HEK293 (cell line): ENCODE results near the gene FSTL4.
A peak's percentile ranks its signal among the peaks of the same experiment; 100 is the strongest.

ENCODE experiments used
- CTCF ChIA-PET: fragments of 350-600 bp; formaldehyde crosslinking; extraction: SDS; loops from one replicate; lab custom pipeline; 2021; ENCODE audit warnings: antibody characterized with exemption; lab: Yijun Ruan, JAX
- POLR2A ChIA-PET: fragments of 300-600 bp; formaldehyde crosslinking; extraction: SDS; loops from one replicate; lab custom pipeline; 2020; ENCODE audit warnings: antibody characterized with exemption, inconsistent platforms; lab: Yijun Ruan, JAX
- H3K27ac ChIP-seq: fragments of 200-500 bp; sonication (Bioruptor generic); 2 replicates; pipeline ENCODE4 v1.5.1; 2014; ENCODE audit warnings: low read depth, low read length, control low read depth, inconsistent platforms; ENCODE audit errors: extremely low read depth
- H3K36me3 ChIP-seq, 2 experiments: fragments of 200-500 bp in 1 of 2; sonication (Bioruptor generic) in 1 of 2; 1 replicate in 1 of 2; 2 replicates in 1 of 2; pipeline ENCODE4 v1.5.1; 2014 to 2017; ENCODE audit warnings: inconsistent platforms in 2 of 2, low read length in 2 of 2; ENCODE audit not compliant: control insufficient read depth in 2 of 2, insufficient read depth in 1 of 2
- H3K4me1 ChIP-seq: fragments of 200-500 bp; sonication (Bioruptor generic); 2 replicates; pipeline ENCODE4 v1.5.1; 2014; ENCODE audit warnings: mild to moderate bottlenecking, low read length, inconsistent platforms; ENCODE audit not compliant: control insufficient read depth, insufficient read depth
- H3K4me3 ChIP-seq: 2 replicates; pipeline ENCODE4 v1.5.1; 2011; ENCODE audit warnings: low read depth, mild to moderate bottlenecking, control low read depth, low read length, moderate library complexity
- H3K9me3 ChIP-seq: fragments of 200-500 bp; sonication (Bioruptor generic); 2 replicates; pipeline ENCODE4 v1.5.1; 2014; ENCODE audit warnings: low read depth, low read length, inconsistent platforms; ENCODE audit not compliant: control insufficient read depth, insufficient read depth
- EGR2 ChIP-seq: fragments of 450-650 bp; formaldehyde crosslinking; IDR thresholded peaks from 2 replicates; pipeline ENCODE4 v1.5.1; 2016; ENCODE audit warnings: low read depth, missing biosample characterization, missing genetic modification characterization
- KLF1 ChIP-seq: fragments of 450-650 bp; formaldehyde crosslinking; IDR thresholded peaks from 2 replicates; pipeline ENCODE4 v1.5.1; 2016; ENCODE audit warnings: missing biosample characterization, missing genetic modification characterization
- RBAK ChIP-seq: fragments of 450-650 bp; formaldehyde crosslinking; IDR thresholded peaks from 2 replicates; pipeline ENCODE4 v1.5.1; 2016; ENCODE audit warnings: missing biosample characterization, missing genetic modification characterization
- SP7 ChIP-seq: fragments of 450-650 bp; formaldehyde crosslinking; IDR thresholded peaks from 2 replicates; pipeline ENCODE4 v1.5.1; 2016; ENCODE audit warnings: missing biosample characterization, missing genetic modification characterization
- ZNF169 ChIP-seq: fragments of 450-650 bp; formaldehyde crosslinking; IDR thresholded peaks from 2 replicates; pipeline ENCODE4 v1.5.1; 2016; ENCODE audit warnings: missing biosample characterization, missing genetic modification characterization
- ZNF174 ChIP-seq: fragments of 450-650 bp; formaldehyde crosslinking; IDR thresholded peaks from 2 replicates; pipeline ENCODE4 v1.5.0; 2017; ENCODE audit warnings: missing biosample characterization, mild to moderate bottlenecking, missing genetic modification characterization
- ZNF19 ChIP-seq: fragments of 450-650 bp; formaldehyde crosslinking; IDR thresholded peaks from 2 replicates; pipeline ENCODE4; 2016; ENCODE audit warnings: missing biosample characterization, missing genetic modification characterization, low read depth
- ZNF211 ChIP-seq: fragments of 450-650 bp; formaldehyde crosslinking; IDR thresholded peaks from 2 replicates; pipeline ENCODE4 v1.5.1; 2016; ENCODE audit warnings: low read depth, missing biosample characterization, missing genetic modification characterization
- ZNF266 ChIP-seq: fragments of 450-650 bp; formaldehyde crosslinking; IDR thresholded peaks from 2 replicates; pipeline ENCODE4 v1.5.1; 2016; ENCODE audit warnings: missing biosample characterization, missing genetic modification characterization, low read depth
- ZNF394 ChIP-seq: fragments of 450-650 bp; formaldehyde crosslinking; IDR thresholded peaks from 2 replicates; pipeline ENCODE4 v1.5.1; 2016; ENCODE audit warnings: missing biosample characterization, missing genetic modification characterization, mild to moderate bottlenecking, moderate library complexity, borderline replicate concordance
- ZNF544 ChIP-seq: fragments of 450-650 bp; formaldehyde crosslinking; IDR thresholded peaks from 2 replicates; pipeline ENCODE4 v1.5.0; 2017; ENCODE audit warnings: missing biosample characterization, missing genetic modification characterization
- ZNF549 ChIP-seq: fragments of 450-650 bp; IDR thresholded peaks from 2 replicates; pipeline ENCODE4 v1.5.1; 2018; ENCODE audit warnings: missing biosample characterization, missing genetic modification characterization, mild to moderate bottlenecking, inconsistent platforms, moderate library complexity
- ZNF558 ChIP-seq: fragments of 450-650 bp; formaldehyde crosslinking; IDR thresholded peaks from 2 replicates; pipeline ENCODE4 v1.5.1; 2016; ENCODE audit warnings: missing biosample characterization, missing genetic modification characterization
- ZNF654 ChIP-seq: fragments of 450-650 bp; formaldehyde crosslinking; IDR thresholded peaks from 2 replicates; pipeline ENCODE4 v1.5.1; 2016; ENCODE audit warnings: low read depth, missing biosample characterization, missing genetic modification characterization
- ZNF670 ChIP-seq: fragments of 450-650 bp; formaldehyde crosslinking; IDR thresholded peaks from 2 replicates; pipeline ENCODE4 v1.5.1; 2016; ENCODE audit warnings: missing biosample characterization, missing genetic modification characterization, low read depth
- ZNF707 ChIP-seq: fragments of 450-650 bp; formaldehyde crosslinking; IDR thresholded peaks from 2 replicates; pipeline ENCODE4 v1.5.1; 2016; ENCODE audit warnings: missing biosample characterization, missing genetic modification characterization
- TF ChIP-seq, protein P1 (sequence below): fragments of 450-650 bp; formaldehyde crosslinking; IDR thresholded peaks from 2 replicates; pipeline ENCODE4 v1.5.1; 2016; ENCODE audit warnings: missing biosample characterization, missing genetic modification characterization, borderline replicate concordance
- TF ChIP-seq, protein P2 (sequence below): fragments of 450-650 bp; formaldehyde crosslinking; IDR thresholded peaks from 2 replicates; pipeline ENCODE4 v1.5.1; 2016; ENCODE audit warnings: missing biosample characterization, missing genetic modification characterization
- TF ChIP-seq, protein P3 (sequence below): fragments of 450-650 bp; formaldehyde crosslinking; IDR thresholded peaks from 2 replicates; pipeline ENCODE4 v1.5.1; 2017; ENCODE audit warnings: missing biosample characterization, missing genetic modification characterization
- TF ChIP-seq, protein P4 (sequence below): fragments of 450-650 bp; formaldehyde crosslinking; IDR thresholded peaks from 2 replicates; pipeline ENCODE4 v1.5.1; 2017; ENCODE audit warnings: missing biosample characterization, mild to moderate bottlenecking, missing genetic modification characterization, moderate library complexity
- TF ChIP-seq, protein P5 (sequence below): fragments of 450-650 bp; IDR thresholded peaks from 2 replicates; pipeline ENCODE4 v1.5.1; 2018; ENCODE audit warnings: missing biosample characterization, missing genetic modification characterization
- TF ChIP-seq, protein P6 (sequence below): fragments of 450-650 bp; formaldehyde crosslinking; IDR thresholded peaks from 2 replicates; pipeline ENCODE4 v1.5.1; 2016; ENCODE audit warnings: missing biosample characterization, missing genetic modification characterization, borderline replicate concordance

Gene FSTL4

DNA sequence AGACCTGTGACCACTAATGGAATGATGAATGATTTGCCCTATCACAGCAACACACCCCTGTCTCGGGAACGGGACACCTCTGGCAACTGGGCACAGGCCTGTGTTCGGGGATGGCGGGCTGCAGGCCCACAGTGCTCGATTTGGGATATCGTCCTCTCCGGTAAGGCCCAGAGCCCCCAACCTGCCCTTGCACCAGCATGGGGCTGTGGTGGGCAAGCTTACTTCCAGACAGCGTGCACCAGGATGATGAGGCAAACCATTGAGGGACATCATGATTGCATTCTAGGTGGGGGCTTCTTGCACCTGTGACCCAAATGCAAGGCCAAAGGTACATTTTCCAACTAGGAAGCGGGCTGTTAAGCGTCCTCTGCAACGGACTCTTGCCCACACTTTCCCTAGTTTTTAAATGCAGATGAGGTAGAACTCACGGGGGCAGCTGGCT lies 275.4 kb downstream of the FSTL4 start (continued):
- TF ChIP-seq, protein P1, sequence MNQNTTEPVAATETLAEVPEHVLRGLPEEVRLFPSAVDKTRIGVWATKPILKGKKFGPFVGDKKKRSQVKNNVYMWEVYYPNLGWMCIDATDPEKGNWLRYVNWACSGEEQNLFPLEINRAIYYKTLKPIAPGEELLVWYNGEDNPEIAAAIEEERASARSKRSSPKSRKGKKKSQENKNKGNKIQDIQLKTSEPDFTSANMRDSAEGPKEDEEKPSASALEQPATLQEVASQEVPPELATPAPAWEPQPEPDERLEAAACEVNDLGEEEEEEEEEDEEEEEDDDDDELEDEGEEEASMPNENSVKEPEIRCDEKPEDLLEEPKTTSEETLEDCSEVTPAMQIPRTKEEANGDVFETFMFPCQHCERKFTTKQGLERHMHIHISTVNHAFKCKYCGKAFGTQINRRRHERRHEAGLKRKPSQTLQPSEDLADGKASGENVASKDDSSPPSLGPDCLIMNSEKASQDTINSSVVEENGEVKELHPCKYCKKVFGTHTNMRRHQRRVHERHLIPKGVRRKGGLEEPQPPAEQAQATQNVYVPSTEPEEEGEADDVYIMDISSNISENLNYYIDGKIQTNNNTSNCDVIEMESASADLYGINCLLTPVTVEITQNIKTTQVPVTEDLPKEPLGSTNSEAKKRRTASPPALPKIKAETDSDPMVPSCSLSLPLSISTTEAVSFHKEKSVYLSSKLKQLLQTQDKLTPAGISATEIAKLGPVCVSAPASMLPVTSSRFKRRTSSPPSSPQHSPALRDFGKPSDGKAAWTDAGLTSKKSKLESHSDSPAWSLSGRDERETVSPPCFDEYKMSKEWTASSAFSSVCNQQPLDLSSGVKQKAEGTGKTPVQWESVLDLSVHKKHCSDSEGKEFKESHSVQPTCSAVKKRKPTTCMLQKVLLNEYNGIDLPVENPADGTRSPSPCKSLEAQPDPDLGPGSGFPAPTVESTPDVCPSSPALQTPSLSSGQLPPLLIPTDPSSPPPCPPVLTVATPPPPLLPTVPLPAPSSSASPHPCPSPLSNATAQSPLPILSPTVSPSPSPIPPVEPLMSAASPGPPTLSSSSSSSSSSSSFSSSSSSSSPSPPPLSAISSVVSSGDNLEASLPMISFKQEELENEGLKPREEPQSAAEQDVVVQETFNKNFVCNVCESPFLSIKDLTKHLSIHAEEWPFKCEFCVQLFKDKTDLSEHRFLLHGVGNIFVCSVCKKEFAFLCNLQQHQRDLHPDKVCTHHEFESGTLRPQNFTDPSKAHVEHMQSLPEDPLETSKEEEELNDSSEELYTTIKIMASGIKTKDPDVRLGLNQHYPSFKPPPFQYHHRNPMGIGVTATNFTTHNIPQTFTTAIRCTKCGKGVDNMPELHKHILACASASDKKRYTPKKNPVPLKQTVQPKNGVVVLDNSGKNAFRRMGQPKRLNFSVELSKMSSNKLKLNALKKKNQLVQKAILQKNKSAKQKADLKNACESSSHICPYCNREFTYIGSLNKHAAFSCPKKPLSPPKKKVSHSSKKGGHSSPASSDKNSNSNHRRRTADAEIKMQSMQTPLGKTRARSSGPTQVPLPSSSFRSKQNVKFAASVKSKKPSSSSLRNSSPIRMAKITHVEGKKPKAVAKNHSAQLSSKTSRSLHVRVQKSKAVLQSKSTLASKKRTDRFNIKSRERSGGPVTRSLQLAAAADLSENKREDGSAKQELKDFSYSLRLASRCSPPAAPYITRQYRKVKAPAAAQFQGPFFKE (tag by site-specific recombination), result no peak
- TF ChIP-seq, protein P2, sequence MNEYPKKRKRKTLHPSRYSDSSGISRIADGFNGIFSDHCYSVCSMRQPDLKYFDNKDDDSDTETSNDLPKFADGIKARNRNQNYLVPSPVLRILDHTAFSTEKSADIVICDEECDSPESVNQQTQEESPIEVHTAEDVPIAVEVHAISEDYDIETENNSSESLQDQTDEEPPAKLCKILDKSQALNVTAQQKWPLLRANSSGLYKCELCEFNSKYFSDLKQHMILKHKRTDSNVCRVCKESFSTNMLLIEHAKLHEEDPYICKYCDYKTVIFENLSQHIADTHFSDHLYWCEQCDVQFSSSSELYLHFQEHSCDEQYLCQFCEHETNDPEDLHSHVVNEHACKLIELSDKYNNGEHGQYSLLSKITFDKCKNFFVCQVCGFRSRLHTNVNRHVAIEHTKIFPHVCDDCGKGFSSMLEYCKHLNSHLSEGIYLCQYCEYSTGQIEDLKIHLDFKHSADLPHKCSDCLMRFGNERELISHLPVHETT, result no peak
- TF ChIP-seq ZNF174 (tag by site-specific recombination) (no peak), RBAK (tag by site-specific recombination) (no peak), ZNF266 (tag by site-specific recombination) (no peak)

DNA sequence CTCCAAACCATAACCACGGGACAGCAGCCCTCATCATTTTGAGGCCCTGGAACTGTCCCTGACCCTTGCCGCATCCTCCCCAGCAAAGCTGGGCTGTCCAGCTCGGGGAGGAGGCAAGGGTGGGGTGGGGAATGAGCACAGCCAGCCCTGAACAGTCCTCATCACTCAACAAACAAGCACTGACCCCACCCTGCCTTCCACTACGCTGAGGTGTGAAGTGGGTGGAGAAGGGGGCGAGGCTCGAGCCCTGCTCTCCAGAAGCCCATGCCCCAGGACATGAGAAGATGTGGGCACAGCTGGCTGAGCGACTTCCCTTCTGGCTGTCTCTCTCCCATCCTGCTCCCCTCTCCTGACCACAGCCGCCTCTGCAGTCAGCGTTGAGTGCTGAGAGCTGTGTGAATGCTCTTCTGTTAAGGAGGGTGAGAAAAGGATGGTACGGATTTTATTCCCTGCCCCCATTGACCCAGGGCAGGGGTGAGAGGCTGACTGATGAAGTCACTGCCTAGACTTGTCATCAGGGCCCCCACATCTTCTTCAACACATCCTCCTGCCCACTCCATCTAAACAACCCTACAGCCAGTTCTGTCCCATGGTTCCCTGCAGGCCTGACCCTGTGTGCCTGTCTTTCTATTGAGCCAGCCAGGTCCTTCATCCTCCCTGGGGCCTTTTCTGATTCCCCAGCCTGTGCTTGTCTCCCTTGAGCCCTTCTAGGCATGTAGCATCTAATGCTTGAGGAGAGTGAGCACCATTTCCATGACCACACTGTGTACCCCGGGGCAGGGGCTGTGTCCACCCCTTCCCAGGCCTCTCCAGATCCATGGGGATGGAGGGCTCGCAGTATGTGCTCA lies 276.0 kb downstream of the FSTL4 start:
- no peak overlapping the region for H3K27ac ChIP-seq
- no peaks in the 10 kb centered on the region for H3K9me3 ChIP-seq
- H3K36me3 ChIP-seq, result no peaks in the 10 kb centered on the region
- CTCF ChIA-PET, result interaction anchor here (0.5 to 1.0 kb wide), 2 partner anchors 124 to 193 kb away, joined by 3 read pairs; no protein-coding TSS in a partner anchor
- POLR2A ChIA-PET, result no interaction called here
- H3K4me1 ChIP-seq, result no peaks in the 10 kb centered on the region
- no peak overlapping the region for H3K4me3 ChIP-seq
- TF ChIP-seq ZNF654 (tag by site-specific recombination), result no peak
- no peak for TF ChIP-seq ZNF707 (tag by site-specific recombination)
- no peak for TF ChIP-seq ZNF558
- TF ChIP-seq ZNF549 (tag by site-specific recombination), result no peak
- no peak for TF ChIP-seq ZNF394 (tag by site-specific recombination)
- TF ChIP-seq RBAK (tag by site-specific recombination), result no peak
- TF ChIP-seq ZNF19 (tag by site-specific recombination), result no peak
- no peak for TF ChIP-seq ZNF544 (tag by site-specific recombination)
- TF ChIP-seq, protein P3, sequence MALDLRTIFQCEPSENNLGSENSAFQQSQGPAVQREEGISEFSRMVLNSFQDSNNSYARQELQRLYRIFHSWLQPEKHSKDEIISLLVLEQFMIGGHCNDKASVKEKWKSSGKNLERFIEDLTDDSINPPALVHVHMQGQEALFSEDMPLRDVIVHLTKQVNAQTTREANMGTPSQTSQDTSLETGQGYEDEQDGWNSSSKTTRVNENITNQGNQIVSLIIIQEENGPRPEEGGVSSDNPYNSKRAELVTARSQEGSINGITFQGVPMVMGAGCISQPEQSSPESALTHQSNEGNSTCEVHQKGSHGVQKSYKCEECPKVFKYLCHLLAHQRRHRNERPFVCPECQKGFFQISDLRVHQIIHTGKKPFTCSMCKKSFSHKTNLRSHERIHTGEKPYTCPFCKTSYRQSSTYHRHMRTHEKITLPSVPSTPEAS (tag by site-specific recombination), result no peak
- no peak for TF ChIP-seq ZNF211 (tag by site-specific recombination)
- TF ChIP-seq EGR2 (tag by site-specific recombination), result peak; percentile 97
- TF ChIP-seq, protein P4, sequence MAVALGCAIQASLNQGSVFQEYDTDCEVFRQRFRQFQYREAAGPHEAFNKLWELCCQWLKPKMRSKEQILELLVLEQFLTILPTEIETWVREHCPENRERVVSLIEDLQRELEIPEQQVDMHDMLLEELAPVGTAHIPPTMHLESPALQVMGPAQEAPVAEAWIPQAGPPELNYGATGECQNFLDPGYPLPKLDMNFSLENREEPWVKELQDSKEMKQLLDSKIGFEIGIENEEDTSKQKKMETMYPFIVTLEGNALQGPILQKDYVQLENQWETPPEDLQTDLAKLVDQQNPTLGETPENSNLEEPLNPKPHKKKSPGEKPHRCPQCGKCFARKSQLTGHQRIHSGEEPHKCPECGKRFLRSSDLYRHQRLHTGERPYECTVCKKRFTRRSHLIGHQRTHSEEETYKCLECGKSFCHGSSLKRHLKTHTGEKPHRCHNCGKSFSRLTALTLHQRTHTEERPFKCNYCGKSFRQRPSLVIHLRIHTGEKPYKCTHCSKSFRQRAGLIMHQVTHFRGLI (tag by site-specific recombination), result no peak
- TF ChIP-seq ZNF670 (tag by site-specific recombination), result no peak
- TF ChIP-seq KLF1 (tag by site-specific recombination), result peak; percentile 98
- TF ChIP-seq SP7 (tag by site-specific recombination), result no peak
- TF ChIP-seq, protein P5, sequence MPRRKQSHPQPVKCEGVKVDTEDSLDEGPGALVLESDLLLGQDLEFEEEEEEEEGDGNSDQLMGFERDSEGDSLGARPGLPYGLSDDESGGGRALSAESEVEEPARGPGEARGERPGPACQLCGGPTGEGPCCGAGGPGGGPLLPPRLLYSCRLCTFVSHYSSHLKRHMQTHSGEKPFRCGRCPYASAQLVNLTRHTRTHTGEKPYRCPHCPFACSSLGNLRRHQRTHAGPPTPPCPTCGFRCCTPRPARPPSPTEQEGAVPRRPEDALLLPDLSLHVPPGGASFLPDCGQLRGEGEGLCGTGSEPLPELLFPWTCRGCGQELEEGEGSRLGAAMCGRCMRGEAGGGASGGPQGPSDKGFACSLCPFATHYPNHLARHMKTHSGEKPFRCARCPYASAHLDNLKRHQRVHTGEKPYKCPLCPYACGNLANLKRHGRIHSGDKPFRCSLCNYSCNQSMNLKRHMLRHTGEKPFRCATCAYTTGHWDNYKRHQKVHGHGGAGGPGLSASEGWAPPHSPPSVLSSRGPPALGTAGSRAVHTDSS (tag by site-specific recombination), result no peak
- TF ChIP-seq, protein P6, sequence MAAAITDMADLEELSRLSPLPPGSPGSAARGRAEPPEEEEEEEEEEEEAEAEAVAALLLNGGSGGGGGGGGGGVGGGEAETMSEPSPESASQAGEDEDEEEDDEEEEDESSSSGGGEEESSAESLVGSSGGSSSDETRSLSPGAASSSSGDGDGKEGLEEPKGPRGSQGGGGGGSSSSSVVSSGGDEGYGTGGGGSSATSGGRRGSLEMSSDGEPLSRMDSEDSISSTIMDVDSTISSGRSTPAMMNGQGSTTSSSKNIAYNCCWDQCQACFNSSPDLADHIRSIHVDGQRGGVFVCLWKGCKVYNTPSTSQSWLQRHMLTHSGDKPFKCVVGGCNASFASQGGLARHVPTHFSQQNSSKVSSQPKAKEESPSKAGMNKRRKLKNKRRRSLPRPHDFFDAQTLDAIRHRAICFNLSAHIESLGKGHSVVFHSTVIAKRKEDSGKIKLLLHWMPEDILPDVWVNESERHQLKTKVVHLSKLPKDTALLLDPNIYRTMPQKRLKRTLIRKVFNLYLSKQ, result no peak
- no peak for TF ChIP-seq ZNF169 (tag by site-specific recombination)
